HL-60 (cell line): ENCODE measurements around the gene SOCS2.

Experiments
- POLR2AphosphoS5 ChIP-seq: IDR thresholded peaks from 2 replicates; pipeline ENCODE4 v1.6.1; 2012; ENCODE audit warnings: low read depth
- TF ChIP-seq, protein P1 (sequence below): IDR thresholded peaks from one replicate; pipeline ENCODE4 v1.5.1; 2011; ENCODE audit warnings: low read length, control low read depth, inconsistent platforms; ENCODE audit not compliant: insufficient read depth

- TF ChIP-seq, protein P1, sequence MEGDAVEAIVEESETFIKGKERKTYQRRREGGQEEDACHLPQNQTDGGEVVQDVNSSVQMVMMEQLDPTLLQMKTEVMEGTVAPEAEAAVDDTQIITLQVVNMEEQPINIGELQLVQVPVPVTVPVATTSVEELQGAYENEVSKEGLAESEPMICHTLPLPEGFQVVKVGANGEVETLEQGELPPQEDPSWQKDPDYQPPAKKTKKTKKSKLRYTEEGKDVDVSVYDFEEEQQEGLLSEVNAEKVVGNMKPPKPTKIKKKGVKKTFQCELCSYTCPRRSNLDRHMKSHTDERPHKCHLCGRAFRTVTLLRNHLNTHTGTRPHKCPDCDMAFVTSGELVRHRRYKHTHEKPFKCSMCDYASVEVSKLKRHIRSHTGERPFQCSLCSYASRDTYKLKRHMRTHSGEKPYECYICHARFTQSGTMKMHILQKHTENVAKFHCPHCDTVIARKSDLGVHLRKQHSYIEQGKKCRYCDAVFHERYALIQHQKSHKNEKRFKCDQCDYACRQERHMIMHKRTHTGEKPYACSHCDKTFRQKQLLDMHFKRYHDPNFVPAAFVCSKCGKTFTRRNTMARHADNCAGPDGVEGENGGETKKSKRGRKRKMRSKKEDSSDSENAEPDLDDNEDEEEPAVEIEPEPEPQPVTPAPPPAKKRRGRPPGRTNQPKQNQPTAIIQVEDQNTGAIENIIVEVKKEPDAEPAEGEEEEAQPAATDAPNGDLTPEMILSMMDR = no peak
- no peak for TF ChIP-seq POLR2AphosphoS5
These were observed 1.2 kb downstream of the SOCS2 start for GRCh38 chr12:93573552-93574223.
